ENCODE measurements around the gene CACNA2D3. TPM values are rescaled to one million over a fixed set of nuclear protein-coding genes. Genes with fewer than 3 reads are reported as not detected.

Gene CACNA2D3
- total and polyA plus RNA-seq, 12 donors, result 0.51 to 43.5 (median 19.3) TPM

GRCh38 chr3:54661151-54661550, 538.8 kb downstream of the CACNA2D3 start:
- 53 to 59% methylated on average over 3 of the region's 3 CpGs for WGBS, 2 donors
- peak overlapping the region in 1 of 10 donors; percentile 3 for H3K4me3 ChIP-seq
- H3K4me1 ChIP-seq, result peaks cover 0 to 8% (median 0%) of the 10 kb centered on the region in 9 donors
- intact Hi-C loops (cut with DNase I), result no loop called here
- no peak for ATAC-seq
- H3K27ac ChIP-seq, result peak overlapping the region in 6 of 10 donors; percentile 9 to 59 (median 34)
- TF ChIP-seq, protein P1, sequence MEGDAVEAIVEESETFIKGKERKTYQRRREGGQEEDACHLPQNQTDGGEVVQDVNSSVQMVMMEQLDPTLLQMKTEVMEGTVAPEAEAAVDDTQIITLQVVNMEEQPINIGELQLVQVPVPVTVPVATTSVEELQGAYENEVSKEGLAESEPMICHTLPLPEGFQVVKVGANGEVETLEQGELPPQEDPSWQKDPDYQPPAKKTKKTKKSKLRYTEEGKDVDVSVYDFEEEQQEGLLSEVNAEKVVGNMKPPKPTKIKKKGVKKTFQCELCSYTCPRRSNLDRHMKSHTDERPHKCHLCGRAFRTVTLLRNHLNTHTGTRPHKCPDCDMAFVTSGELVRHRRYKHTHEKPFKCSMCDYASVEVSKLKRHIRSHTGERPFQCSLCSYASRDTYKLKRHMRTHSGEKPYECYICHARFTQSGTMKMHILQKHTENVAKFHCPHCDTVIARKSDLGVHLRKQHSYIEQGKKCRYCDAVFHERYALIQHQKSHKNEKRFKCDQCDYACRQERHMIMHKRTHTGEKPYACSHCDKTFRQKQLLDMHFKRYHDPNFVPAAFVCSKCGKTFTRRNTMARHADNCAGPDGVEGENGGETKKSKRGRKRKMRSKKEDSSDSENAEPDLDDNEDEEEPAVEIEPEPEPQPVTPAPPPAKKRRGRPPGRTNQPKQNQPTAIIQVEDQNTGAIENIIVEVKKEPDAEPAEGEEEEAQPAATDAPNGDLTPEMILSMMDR (IDR thresholded peaks at IDR 0.05), result no peak
- no peak for DNase-seq
- H3K36me3 ChIP-seq, result no peaks in the 10 kb centered on the region
- H3K27me3 ChIP-seq, result no peaks in the 10 kb centered on the region
- no peaks in the 10 kb centered on the region for H3K9me3 ChIP-seq

DNA sequence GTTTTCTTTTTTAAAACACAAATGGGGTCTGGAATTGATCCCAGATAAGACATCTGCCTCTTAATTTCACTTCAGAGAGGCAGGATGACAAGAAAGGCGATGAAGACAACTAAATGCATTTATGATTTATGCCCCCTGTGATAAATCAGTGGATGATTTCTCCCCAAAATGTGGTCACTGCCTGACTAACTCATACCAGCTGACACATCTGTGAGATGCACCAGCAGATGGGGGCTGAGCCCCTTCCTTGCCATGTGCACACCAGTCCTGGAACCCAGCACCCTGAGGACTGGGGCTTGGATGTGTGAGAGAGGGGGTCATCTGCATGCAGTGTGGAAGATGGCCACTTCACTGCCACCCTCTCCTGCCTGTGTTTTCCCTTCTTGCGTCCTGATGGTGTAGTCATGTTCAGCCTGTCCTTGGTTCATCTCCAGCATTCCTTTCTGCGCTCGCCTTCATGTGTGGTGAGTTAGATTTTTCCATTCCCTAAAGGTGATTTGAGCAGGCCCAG, 541.2 kb downstream of the CACNA2D3 start:
- H3K9me3 ChIP-seq, result no peaks in the 10 kb centered on the region
- TF ChIP-seq, protein P1 (IDR thresholded peaks at IDR 0.05), result no peak
- DNase-seq (no peak), ATAC-seq (peak in 1 of 8 donors; percentile 30)
- H3K36me3 ChIP-seq, result no peaks in the 10 kb centered on the region
- WGBS, 2 donors, result 84 to 85% methylated on average over 4 of the region's 4 CpGs
- H3K4me3 ChIP-seq, result no peak overlapping the region
- peaks cover 0 to 8% (median 0%) of the 10 kb centered on the region in 9 donors for H3K4me1 ChIP-seq
- intact Hi-C loops (cut with DNase I), result no loop called here
- H3K27ac ChIP-seq, result no peak overlapping the region
- H3K27me3 ChIP-seq, result no peaks in the 10 kb centered on the region

- Histone ChIP-seq H3K36me3 (no peaks in the 10 kb centered on the region), H3K27ac (no peak overlapping the region), H3K27me3 (no peaks in the 10 kb centered on the region), H3K9me3 (no peaks in the 10 kb centered on the region), H3K4me3 (no peak overlapping the region), H3K4me1 (peaks cover 0 to 6% (median 0%) of the 10 kb centered on the region in 9 donors)
- WGBS, 2 donors, result 91% methylated on average over 8 of the region's 8 CpGs
- intact Hi-C loops (cut with DNase I), result no loop called here
- DNase-seq (no peak), ATAC-seq (no peak)
- TF ChIP-seq, protein P1 (IDR thresholded peaks at IDR 0.05), result no peak
Observed at GRCh38 chr3:54665016-54665600, 542.8 kb downstream of the CACNA2D3 start.

GRCh38 chr3:54668236-54668635, 545.9 kb downstream of the CACNA2D3 start:
- 87 to 91% methylated on average over 3 of the region's 3 CpGs for WGBS, 2 donors

More at GRCh38 chr3:54668236-54668635, 545.9 kb downstream of the CACNA2D3 start:
- no peaks in the 10 kb centered on the region for H3K36me3 ChIP-seq
- ATAC-seq, result no peak
- H3K4me1 ChIP-seq, result peaks cover 0 to 13% (median 0%) of the 10 kb centered on the region in 9 donors
- no peaks in the 10 kb centered on the region for H3K27me3 ChIP-seq
- TF ChIP-seq, protein P1 (IDR thresholded peaks at IDR 0.05), result no peak
- no peak for DNase-seq
- no peak overlapping the region for H3K27ac ChIP-seq
- no peak overlapping the region for H3K4me3 ChIP-seq
- no peaks in the 10 kb centered on the region for H3K9me3 ChIP-seq
- intact Hi-C loops (cut with DNase I), result no loop called here
